Islet precursor cell (in vitro differentiated cells): ENCODE data around the gene ANKRD13D.

Source experiments
- DNase-seq: peaks from one replicate; pipeline ENCODE4 v3.0.0-alpha.2; 2018

Gene ANKRD13D

GRCh38 chr11:67332081-67332691 lies 43.1 kb downstream of the ANKRD13D start:
- DNase-seq: peak; percentile 53

GRCh38 chr11:67337257-67337656 lies 48.2 kb downstream of the ANKRD13D start:
- no peak for DNase-seq

- DNase-seq: no peak
Observed at GRCh38 chr11:67344264-67344663, 55.2 kb downstream of the ANKRD13D start.

GRCh38 chr11:67345247-67345919 lies 56.3 kb downstream of the ANKRD13D start:
- DNase-seq: no peak

GRCh38 chr11:67345920-67346819 lies 57.1 kb downstream of the ANKRD13D start:
- no peak for DNase-seq

- DNase-seq: no peak
Observed at GRCh38 chr11:67347964-67348749, 59.1 kb downstream of the ANKRD13D start.

- DNase-seq: no peak
Observed at GRCh38 chr11:67349036-67349435, 59.9 kb downstream of the ANKRD13D start.

GRCh38 chr11:67349457-67349856 lies 60.4 kb downstream of the ANKRD13D start:
- no peak for DNase-seq

GRCh38 chr11:67349928-67350465 lies 60.9 kb downstream of the ANKRD13D start:
- DNase-seq: no peak

- DNase-seq: peak; percentile 83
Observed at GRCh38 chr11:67351275-67352005, 62.3 kb downstream of the ANKRD13D start.
